Activated CD4-positive, alpha-beta T cell treated with anti-CD3 and anti-CD28 coated beads, Interleukin-10, Interleukin-2, amounts not matched to agents 100 ng/mL and 50 ng/mL, durations not matched to agents 16 hours and 8 hours (primary cell): ENCODE results near the gene RNF152.

ENCODE experiments used
- DNase-seq: peaks from one replicate; pipeline ENCODE4 v3.0.0-alpha.2; 2020

RNF152 gene

GRCh38 chr18:61892683-61893308 is at the start of gene RNF152:
Gene RNF152 (minus strand): TSS chr18:61893007. CDS start chr18:61816463, 76,544 bp downstream.
- no peak for DNase-seq

- no peak for DNase-seq
Observed at GRCh38 chr18:61941948-61942471, 49.2 kb upstream of the RNF152 start.

GRCh38 chr18:61939046-61939674 is 46.4 kb upstream of the RNF152 start:
- DNase-seq: no peak

- no peak for DNase-seq
Observed at GRCh38 chr18:61935362-61935761, 42.6 kb upstream of the RNF152 start.

GRCh38 chr18:61931654-61932379 is 39.0 kb upstream of the RNF152 start:
- no peak for DNase-seq

- DNase-seq: no peak
Observed at GRCh38 chr18:61929881-61930640, 37.3 kb upstream of the RNF152 start.

GRCh38 chr18:61926532-61926931 is 33.7 kb upstream of the RNF152 start:
- peak; percentile 55 for DNase-seq

GRCh38 chr18:61924550-61924949 is 31.7 kb upstream of the RNF152 start:
- DNase-seq: no peak

GRCh38 chr18:61922435-61922834 is 29.6 kb upstream of the RNF152 start:
- peak; percentile 12 for DNase-seq

GRCh38 chr18:61921621-61922235 is 28.9 kb upstream of the RNF152 start:
- no peak for DNase-seq

GRCh38 chr18:61917818-61918217 is 25.0 kb upstream of the RNF152 start:
- no peak for DNase-seq

- no peak for DNase-seq
Observed at GRCh38 chr18:61912476-61912875, 19.7 kb upstream of the RNF152 start.

- no peak for DNase-seq
Observed at GRCh38 chr18:61910101-61910500, 17.3 kb upstream of the RNF152 start.

- no peak for DNase-seq
Observed at GRCh38 chr18:61908661-61909060, 15.9 kb upstream of the RNF152 start.

- peak; percentile 59 for DNase-seq
Observed at GRCh38 chr18:61901323-61901986, 8.6 kb upstream of the RNF152 start.

GRCh38 chr18:61900504-61901281 is 7.9 kb upstream of the RNF152 start:
- no peak for DNase-seq

- DNase-seq: no peak
Observed at GRCh38 chr18:61898640-61899101, 5.9 kb upstream of the RNF152 start.

GRCh38 chr18:61896757-61897156 is 4.0 kb upstream of the RNF152 start:
- no peak for DNase-seq

GRCh38 chr18:61896118-61896517 is 3.3 kb upstream of the RNF152 start:
- DNase-seq: no peak

- DNase-seq: no peak
Observed at GRCh38 chr18:61894751-61895524, 2.1 kb upstream of the RNF152 start.
